SK-N-SH treated with all-trans-retinoic acid at 6 μM for 48 hours (cell line): ENCODE results near the gene ROCK2.

Experiments
- ATAC-seq: fragments of 200-7000 bp; cut with Tn5 transposase; 3 replicates; pipeline ENCODE4 v1.9.1; 2020; ENCODE audit warnings: mild to moderate bottlenecking, moderate library complexity
- ARNTL ChIP-seq: fragments of 450-650 bp; formaldehyde crosslinking; IDR thresholded peaks from 2 replicates; pipeline ENCODE4 v1.5.0; 2020; ENCODE audit warnings: low read depth, mild to moderate bottlenecking, moderate library complexity, borderline replicate concordance
- BACH2 ChIP-seq: fragments of 250-450 bp; sonication (Bioruptor Pico); IDR thresholded peaks from 2 replicates; pipeline ENCODE4 v1.9.0; 2021; ENCODE audit warnings: mild to moderate bottlenecking, borderline replicate concordance
- ESRRG ChIP-seq: fragments of 250-450 bp; sonication (Bioruptor Pico); IDR thresholded peaks from 2 replicates; pipeline ENCODE4 v1.6.1; 2021; ENCODE audit warnings: mild to moderate bottlenecking
- GLIS3 ChIP-seq: fragments of 250-450 bp; sonication (Bioruptor Pico); IDR thresholded peaks from 2 replicates; pipeline ENCODE4 v1.5.0; 2020; ENCODE audit warnings: mild to moderate bottlenecking, moderate library complexity
- ISL1 ChIP-seq: fragments of 250-450 bp; sonication (Bioruptor Pico); IDR thresholded peaks from 2 replicates; pipeline ENCODE4 v2.1.2; 2022; ENCODE audit warnings: mild to moderate bottlenecking, moderate library complexity
- OSR1 ChIP-seq: fragments of 250-450 bp; sonication (Bioruptor Pico); IDR thresholded peaks from 2 replicates; pipeline ENCODE4 v1.8.0; 2022; ENCODE audit warnings: moderate library complexity, mild to moderate bottlenecking, inconsistent platforms
- POU6F1 ChIP-seq: fragments of 250-450 bp; sonication (Bioruptor Pico); IDR thresholded peaks from 2 replicates; pipeline ENCODE4 v1.8.0; 2021; ENCODE audit warnings: low read depth, mild to moderate bottlenecking, moderate library complexity, borderline replicate concordance
- PPARA ChIP-seq: fragments of 250-450 bp; sonication (Bioruptor Pico); IDR thresholded peaks from 2 replicates; pipeline ENCODE4 v1.5.0; 2020; ENCODE audit warnings: mild to moderate bottlenecking, borderline replicate concordance
- RARB ChIP-seq: fragments of 250-450 bp; sonication (Bioruptor Pico); IDR thresholded peaks from 2 replicates; pipeline ENCODE4 v1.8.0; 2021; ENCODE audit warnings: mild to moderate bottlenecking, moderate library complexity
- SNAI2 ChIP-seq: fragments of 250-450 bp; sonication (Bioruptor Pico); IDR thresholded peaks from 2 replicates; pipeline ENCODE4 v1.5.0; 2020; ENCODE audit warnings: mild to moderate bottlenecking, moderate library complexity
- TCF4 ChIP-seq: fragments of 250-450 bp; sonication (Bioruptor Pico); IDR thresholded peaks from 2 replicates; pipeline ENCODE4 v1.8.0; 2021; ENCODE audit warnings: mild to moderate bottlenecking, moderate library complexity, borderline replicate concordance
- TOX ChIP-seq: fragments of 250-450 bp; sonication (Bioruptor Pico); IDR thresholded peaks from 2 replicates; pipeline ENCODE4 v1.8.0; 2021; ENCODE audit warnings: mild to moderate bottlenecking, moderate library complexity, borderline replicate concordance
- TSHZ2 ChIP-seq: fragments of 250-450 bp; sonication (Bioruptor Pico); IDR thresholded peaks from 2 replicates; pipeline ENCODE4 v1.5.0; 2020; ENCODE audit warnings: mild to moderate bottlenecking, moderate library complexity
- ZC3H10 ChIP-seq: fragments of 250-450 bp; sonication (Bioruptor Pico); IDR thresholded peaks from 2 replicates; pipeline ENCODE4 v1.5.1; 2021; ENCODE audit warnings: mild to moderate bottlenecking, moderate library complexity
- ZFP3 ChIP-seq: fragments of 250-450 bp; sonication (Bioruptor Pico); IDR thresholded peaks from 2 replicates; pipeline ENCODE4 v1.5.0; 2020; ENCODE audit warnings: mild to moderate bottlenecking, moderate library complexity
- ZFP30 ChIP-seq: fragments of 450-650 bp; formaldehyde crosslinking; IDR thresholded peaks from 2 replicates; pipeline ENCODE4 v1.5.0; 2022; ENCODE audit warnings: mild to moderate bottlenecking, moderate library complexity
- ZNF565 ChIP-seq: fragments of 450-650 bp; formaldehyde crosslinking; conservative IDR thresholded peaks from 2 replicates; pipeline ENCODE4 v1.5.0; 2020; ENCODE audit warnings: low read depth, mild to moderate bottlenecking, moderate library complexity
- ZNF70 ChIP-seq: fragments of 450-650 bp; formaldehyde crosslinking; IDR thresholded peaks from 2 replicates; pipeline ENCODE4 v1.5.0; 2020; ENCODE audit warnings: mild to moderate bottlenecking, moderate library complexity
- ZNF8 ChIP-seq: fragments of 450-650 bp; formaldehyde crosslinking; IDR thresholded peaks from 2 replicates; pipeline ENCODE4 v1.5.0; 2020; ENCODE audit warnings: mild to moderate bottlenecking, moderate library complexity
- TF ChIP-seq, protein P1 (sequence below): fragments of 250-450 bp; sonication (Bioruptor Pico); IDR thresholded peaks from 2 replicates; pipeline ENCODE4 v1.8.0; 2020; ENCODE audit warnings: mild to moderate bottlenecking, moderate library complexity, borderline replicate concordance
- TF ChIP-seq, protein P2 (sequence below): fragments of 250-450 bp; sonication (Bioruptor Pico); IDR thresholded peaks from 2 replicates; pipeline ENCODE4 v1.5.1; 2020; ENCODE audit warnings: low read depth, mild to moderate bottlenecking, moderate library complexity

ROCK2 gene

GRCh38 chr2:11142330-11142729 lies 202.1 kb downstream of the ROCK2 start:
- no peak for ATAC-seq
- TF ChIP-seq BACH2 (no peak), PPARA (CRISPR knock-in tag) (no peak), TCF4 (no peak), ZNF70 (CRISPR knock-in tag) (no peak)
- TF ChIP-seq, protein P1, sequence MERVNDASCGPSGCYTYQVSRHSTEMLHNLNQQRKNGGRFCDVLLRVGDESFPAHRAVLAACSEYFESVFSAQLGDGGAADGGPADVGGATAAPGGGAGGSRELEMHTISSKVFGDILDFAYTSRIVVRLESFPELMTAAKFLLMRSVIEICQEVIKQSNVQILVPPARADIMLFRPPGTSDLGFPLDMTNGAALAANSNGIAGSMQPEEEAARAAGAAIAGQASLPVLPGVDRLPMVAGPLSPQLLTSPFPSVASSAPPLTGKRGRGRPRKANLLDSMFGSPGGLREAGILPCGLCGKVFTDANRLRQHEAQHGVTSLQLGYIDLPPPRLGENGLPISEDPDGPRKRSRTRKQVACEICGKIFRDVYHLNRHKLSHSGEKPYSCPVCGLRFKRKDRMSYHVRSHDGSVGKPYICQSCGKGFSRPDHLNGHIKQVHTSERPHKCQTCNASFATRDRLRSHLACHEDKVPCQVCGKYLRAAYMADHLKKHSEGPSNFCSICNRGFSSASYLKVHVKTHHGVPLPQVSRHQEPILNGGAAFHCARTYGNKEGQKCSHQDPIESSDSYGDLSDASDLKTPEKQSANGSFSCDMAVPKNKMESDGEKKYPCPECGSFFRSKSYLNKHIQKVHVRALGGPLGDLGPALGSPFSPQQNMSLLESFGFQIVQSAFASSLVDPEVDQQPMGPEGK (CRISPR knock-in tag), result no peak
- TF ChIP-seq, all 23 proteins: peak for 0

DNA sequence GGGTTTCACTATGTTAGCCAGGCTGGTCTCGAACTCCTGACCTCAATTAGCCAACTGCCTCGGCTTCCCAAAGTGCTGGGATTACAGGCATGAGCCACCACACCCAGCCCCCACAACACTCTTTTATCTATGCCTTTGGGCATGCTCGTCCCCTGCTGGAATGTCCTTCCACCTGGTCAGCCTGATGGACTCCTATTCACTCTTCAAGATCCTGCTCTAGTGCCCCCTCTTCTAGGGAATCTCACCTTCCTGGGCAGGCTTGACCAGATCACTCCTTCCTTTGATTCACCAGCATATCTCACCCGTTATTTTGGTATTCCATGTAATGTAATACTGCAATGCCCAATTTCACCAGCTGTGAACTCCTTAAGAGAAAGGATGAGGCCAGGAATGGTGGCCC lies 203.1 kb downstream of the ROCK2 start:
- TF ChIP-seq ZFP3 (peak; percentile 94), BACH2 (no peak)
- TF ChIP-seq, all 23 proteins: peak for 1
- ATAC-seq, result no peak

DNA sequence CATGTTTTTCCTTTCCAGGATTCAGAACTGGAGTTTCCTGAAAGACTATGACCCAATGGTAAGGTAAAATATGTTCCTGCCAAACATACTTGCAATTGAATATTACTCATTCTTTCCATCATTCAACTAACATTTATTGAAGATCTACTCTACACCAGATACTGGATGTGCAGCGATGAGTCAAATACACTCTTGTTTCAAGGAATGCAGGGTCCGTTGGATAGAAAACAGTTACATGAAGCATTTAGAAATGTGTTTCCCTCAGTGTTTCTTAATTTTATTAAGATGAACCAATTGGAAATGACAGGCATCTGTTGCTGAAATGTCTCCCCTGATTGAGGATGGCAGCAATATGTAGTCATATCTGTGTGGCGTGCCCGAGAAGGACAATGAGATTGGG lies 203.9 kb downstream of the ROCK2 start:
- peak; percentile 91 for ATAC-seq
- TF ChIP-seq POU6F1 (CRISPR knock-in tag) (0 out of 2 replicates have a peak, but pooled peaks have one; percentile 21), PPARA (CRISPR knock-in tag) (no peak), ZFP3 (peak; percentile 72), SNAI2 (CRISPR knock-in tag) (0 out of 2 replicates have a peak, but pooled peaks have one; percentile 54), ISL1 (peak; percentile 87), ESRRG (CRISPR knock-in tag) (no peak), TCF4 (0 out of 2 replicates have a peak, but pooled peaks have one; percentile 24), ZNF8 (CRISPR knock-in tag) (no peak), BACH2 (no peak), ZC3H10 (no peak), GLIS3 (CRISPR knock-in tag) (no peak), ZNF565 (no peak), ZFP30 (CRISPR knock-in tag) (no peak), ZNF70 (CRISPR knock-in tag) (no peak), TOX (CRISPR knock-in tag) (no peak), OSR1 (CRISPR knock-in tag) (no peak), ARNTL (CRISPR knock-in tag) (no peak), TSHZ2 (CRISPR knock-in tag) (no peak; the same call in 1 of the 2 replicates), RARB (CRISPR knock-in tag) (no peak)
- TF ChIP-seq, protein P2, sequence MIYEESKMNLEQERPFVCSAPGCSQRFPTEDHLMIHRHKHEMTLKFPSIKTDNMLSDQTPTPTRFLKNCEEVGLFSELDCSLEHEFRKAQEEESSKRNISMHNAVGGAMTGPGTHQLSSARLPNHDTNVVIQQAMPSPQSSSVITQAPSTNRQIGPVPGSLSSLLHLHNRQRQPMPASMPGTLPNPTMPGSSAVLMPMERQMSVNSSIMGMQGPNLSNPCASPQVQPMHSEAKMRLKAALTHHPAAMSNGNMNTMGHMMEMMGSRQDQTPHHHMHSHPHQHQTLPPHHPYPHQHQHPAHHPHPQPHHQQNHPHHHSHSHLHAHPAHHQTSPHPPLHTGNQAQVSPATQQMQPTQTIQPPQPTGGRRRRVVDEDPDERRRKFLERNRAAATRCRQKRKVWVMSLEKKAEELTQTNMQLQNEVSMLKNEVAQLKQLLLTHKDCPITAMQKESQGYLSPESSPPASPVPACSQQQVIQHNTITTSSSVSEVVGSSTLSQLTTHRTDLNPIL (CRISPR knock-in tag), result peak; percentile 42; the same call in 1 of the 2 replicates
- TF ChIP-seq, protein P1 (CRISPR knock-in tag), result peak; percentile 45; the same call in 1 of the 2 replicates
